Measurements from ENCODE around the gene COBL. TPM values are rescaled to one million over a fixed set of nuclear protein-coding genes. Genes with fewer than 3 reads are reported as not detected.

COBL gene
- total and polyA plus RNA-seq, 10 of the 15 experiments (the other 5 are each of a cell fraction or from before 2014, with no cell fraction given) = 0.21 TPM; not detected in 9

GRCh38 chr7:51312951-51313737, 3.5 kb downstream of the COBL start (continued):
- TF ChIP-seq TCF12 (IDR thresholded peaks at IDR 0.05; ENCODE audit: low read depth, low read length) (no peak), EZH2 (IDR thresholded peaks at IDR 0.05; ENCODE audit: borderline replicate concordance, control insufficient read depth, low read depth, low read length) (no peak), NBN (IDR thresholded peaks at IDR 0.05) (no peak), ZNF207 (IDR thresholded peaks at IDR 0.05; ENCODE audit: borderline replicate concordance) (no peak), EGR1 (IDR thresholded peaks at IDR 0.05; ENCODE audit: borderline replicate concordance in 1 of 2, low read depth in 2 of 2, low read length in 2 of 2) (no peak), SMC3 (IDR thresholded peaks at IDR 0.05; ENCODE audit: borderline replicate concordance, low read length) (no peak), MEF2A (IDR thresholded peaks at IDR 0.05; ENCODE audit: insufficient read depth, low read depth, low read length) (no peak), NR2F1 (conservative IDR thresholded peaks at IDR 0.05) (no peak), GABPA (IDR thresholded peaks at IDR 0.05; ENCODE audit: low read depth) (no peak), CTCF (IDR thresholded peaks at IDR 0.05 in 2 of 3, conservative IDR thresholded peaks at IDR 0.05 in 1 of 3; ENCODE audit: control insufficient read depth in 2 of 3, extremely low read depth in 1 of 3, insufficient read depth in 1 of 3, low read depth in 3 of 3, low read length in 3 of 3) (no peak), IRF5 (IDR thresholded peaks at IDR 0.05; ENCODE audit: borderline replicate concordance) (no peak), STAT1 (conservative IDR thresholded peaks at IDR 0.05) (no peak)

Measured in GM12878 (cell line).